Activated CD4-positive, alpha-beta T cell treated with anti-CD3 and anti-CD28 coated beads, Interleukin-2, amount 50 U/mL, for 48 hours (primary cell): ENCODE results near the gene SIPA1L2.
"Not testable (repeated sequence)": the region's sequence is repeated elsewhere in the genome, so short reads cannot be mapped to it uniquely, and the experiment has no call there.

Source experiments
- DNase-seq, 2 experiments: peaks; one replicate each; pipeline ENCODE4 v3.0.0-alpha.2; 2020

The SIPA1L2 gene

GRCh38 chr1:232612836-232613235, 17.1 kb downstream of the SIPA1L2 start:
- not testable (repeated sequence) for DNase-seq

DNA sequence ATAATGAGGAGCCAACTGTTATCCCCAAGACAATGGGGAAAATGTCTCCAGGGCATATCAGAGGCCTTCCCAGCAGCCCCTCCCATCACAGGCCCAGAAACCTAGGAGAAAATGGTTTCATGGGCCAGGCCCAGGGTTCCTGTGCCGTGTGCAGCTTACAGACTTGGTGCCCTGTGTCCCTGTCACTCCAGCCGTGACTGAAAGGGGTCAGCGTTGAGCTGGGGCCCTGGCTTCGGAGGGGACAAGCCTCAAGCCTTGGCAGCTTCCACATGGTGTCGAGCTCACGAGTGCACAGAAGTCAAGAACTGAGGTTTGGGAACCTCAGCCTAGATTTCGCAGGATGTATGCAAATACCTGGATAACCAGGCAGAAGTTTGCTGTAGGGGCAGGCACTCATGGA, 18.1 kb downstream of the SIPA1L2 start:
- no peak for DNase-seq

GRCh38 chr1:232610902-232611745, 18.8 kb downstream of the SIPA1L2 start:
- not testable (repeated sequence) for DNase-seq

GRCh38 chr1:232610192-232610901, 19.6 kb downstream of the SIPA1L2 start:
- no peak for DNase-seq

DNA sequence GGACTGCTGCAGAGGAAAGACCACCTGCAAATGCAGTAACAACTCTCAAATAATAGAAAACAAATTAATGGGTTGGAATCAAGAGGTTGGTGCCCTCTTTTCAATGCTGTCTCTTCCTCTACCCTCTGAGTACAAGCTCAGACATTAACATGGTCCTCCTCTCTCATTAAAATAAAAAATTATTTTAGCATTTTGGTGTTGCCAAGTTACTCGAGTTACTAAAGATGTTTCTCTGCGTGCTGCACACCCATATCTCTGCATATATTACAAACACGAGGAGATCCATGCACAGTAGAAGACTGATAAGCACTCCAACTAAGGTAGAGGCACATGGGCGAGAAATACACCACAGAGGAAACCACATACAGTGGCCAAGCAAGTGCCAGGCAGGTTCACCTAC, 21.5 kb downstream of the SIPA1L2 start:
- DNase-seq, result no peak

DNA sequence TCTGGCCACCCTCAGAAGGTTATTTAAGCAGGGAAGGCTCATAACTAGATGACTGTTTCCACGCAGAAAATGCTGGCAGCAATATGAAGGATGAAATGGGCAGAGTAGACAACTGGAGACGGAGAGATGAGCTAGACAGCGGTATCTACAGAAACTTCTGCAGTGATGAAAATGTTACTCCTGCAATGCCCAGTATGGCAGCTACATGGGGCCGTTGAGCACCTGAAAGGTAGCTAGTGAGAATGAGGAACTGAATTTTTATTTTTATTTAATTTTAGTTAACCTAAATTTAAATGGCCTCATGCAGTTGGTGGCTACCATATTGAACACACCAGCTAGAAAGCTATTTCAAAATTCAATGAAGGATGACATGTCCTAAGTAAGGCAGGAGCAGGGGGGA, 27.3 kb downstream of the SIPA1L2 start:
- no peak for DNase-seq

DNA sequence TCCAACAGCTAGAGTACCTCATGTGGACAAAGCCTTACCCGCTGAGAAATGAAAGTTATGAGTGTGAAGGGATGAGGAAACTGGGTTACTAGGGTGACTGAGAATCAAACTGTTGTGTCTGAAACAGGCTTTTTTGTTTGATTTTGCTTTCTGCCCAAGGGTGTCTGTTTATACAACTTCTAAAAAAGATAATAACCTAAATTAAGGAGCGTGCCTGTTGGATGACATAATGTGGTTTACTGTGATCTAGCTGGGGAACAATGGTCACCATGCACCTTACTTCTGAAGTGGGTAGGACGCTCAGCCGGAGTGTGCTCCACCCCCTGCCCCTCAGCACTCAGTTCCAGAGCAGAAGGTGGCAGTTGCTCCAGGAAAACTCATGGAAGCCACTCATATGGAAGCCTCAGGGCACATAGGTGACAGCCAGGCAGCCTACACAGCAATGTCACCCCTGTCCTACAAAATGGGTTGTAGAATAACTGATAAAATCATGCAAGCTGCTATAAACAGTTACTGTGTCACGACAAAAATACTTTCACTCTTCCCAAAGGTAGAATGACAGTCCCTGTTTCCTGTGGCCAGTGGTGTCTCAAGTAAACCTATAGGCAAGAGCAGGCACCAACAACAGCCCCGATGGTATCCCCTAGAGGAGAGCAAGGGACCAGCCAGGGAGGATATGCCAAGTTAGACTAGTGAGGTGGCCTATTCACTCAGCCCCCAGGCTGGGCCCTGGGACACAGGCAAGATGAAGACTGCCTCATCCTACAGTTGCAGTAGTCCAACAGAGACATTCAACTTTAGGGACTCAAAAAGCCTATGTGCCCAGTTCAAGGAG, 29.3 kb downstream of the SIPA1L2 start:
- no peak for DNase-seq

DNA sequence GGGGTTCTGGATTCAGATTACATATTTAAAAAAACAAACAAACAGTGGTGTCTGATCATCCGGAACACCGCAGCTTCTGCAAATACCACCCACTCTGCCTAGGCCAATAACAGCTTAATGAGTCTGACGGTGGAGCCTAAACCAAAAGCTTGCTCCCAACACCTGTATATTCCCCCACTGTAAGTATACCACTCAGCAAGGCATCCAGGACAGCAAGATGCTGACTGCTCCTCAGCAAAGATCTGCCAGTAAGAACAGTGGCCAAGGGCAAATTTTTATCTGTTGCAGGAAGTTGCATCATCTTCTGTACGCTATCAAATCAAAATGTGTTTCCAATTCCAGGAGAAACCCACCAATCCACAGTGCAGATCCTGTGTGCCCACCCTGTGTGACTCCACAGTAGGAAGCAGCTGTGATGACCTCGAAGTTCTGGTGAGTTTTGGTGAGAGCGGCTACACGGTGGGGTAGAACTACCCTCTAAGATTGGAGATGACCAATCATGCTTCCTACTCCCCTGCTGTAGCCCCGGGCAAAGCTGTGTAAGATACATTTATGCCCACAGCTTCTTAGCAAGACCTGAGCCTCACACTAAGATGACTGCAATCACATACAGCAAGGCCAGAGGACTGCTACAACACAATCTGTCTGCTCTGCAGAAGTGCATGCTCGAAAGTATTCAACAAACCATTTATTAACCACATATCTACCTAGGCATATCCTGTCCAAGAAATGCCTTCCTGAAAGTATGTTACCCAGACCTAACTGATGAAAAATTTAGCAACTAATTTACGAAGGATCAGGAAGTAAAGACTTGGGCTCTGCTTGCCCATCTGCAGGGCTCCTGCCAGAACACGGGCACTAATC, 30.5 kb downstream of the SIPA1L2 start:
- DNase-seq, result no peak

GRCh38 chr1:232598837-232599177, 31.1 kb downstream of the SIPA1L2 start:
- no peak for DNase-seq

- DNase-seq, result no peak
Measured at GRCh38 chr1:232598133-232598532, 31.8 kb downstream of the SIPA1L2 start.

DNA sequence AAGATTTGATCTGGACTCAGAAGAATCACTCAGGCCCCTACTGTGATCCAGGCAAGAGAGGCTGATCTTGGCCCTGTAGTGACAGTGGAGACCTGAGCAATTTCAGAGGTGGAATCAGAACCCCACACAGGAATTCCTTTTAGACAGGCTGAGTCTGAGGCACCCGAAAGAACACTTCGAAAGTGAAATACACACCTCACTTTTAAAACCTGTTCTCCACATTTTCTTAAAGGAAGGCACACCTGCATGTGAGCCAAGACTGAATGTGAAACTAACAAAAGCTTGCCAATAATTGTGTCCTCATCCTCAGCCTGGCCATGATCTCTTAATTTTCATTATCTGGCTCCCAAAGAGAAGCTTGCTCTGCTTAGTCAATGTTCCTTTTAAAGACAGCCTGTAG, 32.2 kb downstream of the SIPA1L2 start:
- no peak for DNase-seq

- DNase-seq, result no peak
Measured at GRCh38 chr1:232596666-232597303, 33.1 kb downstream of the SIPA1L2 start.

- no peak for DNase-seq
Measured at GRCh38 chr1:232594768-232595698, 34.9 kb downstream of the SIPA1L2 start.

DNA sequence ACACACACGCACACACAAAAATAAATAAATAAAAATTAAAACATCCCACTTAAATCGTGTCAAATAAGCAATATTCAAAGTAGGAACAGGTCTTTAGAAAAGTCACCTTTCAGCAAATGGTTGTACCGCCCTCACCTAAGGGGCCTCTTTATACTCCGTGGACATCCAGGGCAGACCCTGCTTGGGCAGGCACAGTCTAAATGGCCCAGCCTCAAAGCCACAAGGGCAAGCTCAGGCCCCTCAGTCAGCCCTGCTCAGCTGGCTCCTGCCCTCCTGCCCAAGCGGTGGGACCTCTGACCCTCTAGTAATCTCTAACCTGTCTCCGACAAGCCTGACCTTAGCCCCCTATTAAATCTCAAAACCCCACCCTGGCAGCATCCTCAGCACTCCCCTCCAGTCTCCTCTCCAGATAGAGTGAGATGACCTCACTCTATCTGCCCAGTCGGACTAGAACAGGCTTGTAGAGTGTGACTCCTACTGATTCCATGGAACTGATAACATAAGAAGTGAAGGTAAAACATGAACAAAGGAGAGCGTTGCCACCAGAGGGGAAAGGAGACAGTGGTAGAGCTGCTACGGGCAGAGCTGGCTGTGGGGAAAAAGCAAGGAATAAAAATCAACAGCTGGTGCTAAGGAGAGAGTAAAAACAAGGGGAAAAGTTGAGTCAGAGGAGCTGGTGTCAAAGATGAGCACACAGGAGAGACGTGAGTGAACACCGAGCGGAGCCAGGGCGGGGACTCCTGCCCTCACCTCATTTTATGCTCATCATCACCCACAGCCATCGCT, 36.0 kb downstream of the SIPA1L2 start:
- DNase-seq, result peak in 1 of 2 experiments; percentile 19

- DNase-seq, result no peak
Measured at GRCh38 chr1:232591344-232591743, 38.6 kb downstream of the SIPA1L2 start.

DNA sequence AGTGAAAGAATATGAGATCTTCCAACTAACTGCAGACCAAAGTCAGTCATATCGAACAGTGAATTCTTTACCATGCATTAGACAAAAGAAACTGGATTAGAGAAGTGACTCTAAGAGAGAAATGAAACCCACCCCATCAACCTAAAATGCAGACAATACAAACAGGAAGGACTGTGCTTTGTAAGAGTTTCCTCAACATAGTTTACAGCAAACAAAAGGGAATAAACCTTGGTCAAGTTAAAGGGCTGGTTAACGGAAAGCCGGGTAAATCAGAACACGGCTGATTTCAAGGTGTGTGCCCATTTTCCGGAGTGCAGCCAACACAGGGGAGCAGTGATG, 39.2 kb downstream of the SIPA1L2 start:
- no peak for DNase-seq

GRCh38 chr1:232589812-232590743, 39.9 kb downstream of the SIPA1L2 start:
- DNase-seq, result no peak

DNA sequence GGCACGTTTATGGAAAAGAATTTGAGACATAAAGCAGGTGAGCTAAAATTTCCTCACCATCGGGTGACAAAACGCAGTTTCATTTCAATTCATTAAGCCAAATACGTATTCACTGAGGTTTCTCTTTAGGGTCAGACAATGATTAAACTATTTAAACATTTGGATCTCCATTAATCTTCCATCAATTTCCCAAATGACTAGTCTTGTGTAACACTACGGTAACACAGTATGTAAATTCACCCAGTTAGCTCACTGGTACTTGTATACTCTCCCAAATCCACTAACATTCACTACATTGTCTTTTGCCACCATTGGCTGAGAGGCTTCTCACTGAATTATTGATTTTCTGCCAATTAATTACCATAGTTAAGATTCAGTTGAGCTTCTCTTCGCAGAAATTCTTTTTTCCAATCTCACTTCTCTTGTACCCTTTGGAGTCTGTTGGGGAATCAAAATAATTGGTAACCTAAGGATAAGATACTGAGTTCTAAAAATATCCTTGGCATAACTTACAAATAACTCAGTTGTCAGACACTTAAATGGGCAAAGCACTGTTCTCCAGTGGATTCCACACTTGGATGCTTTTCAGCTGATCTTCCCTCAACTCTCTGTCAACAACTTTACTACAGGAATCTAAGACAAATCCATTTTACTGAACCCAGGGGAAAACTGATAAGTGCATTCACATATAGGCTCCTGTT, 40.7 kb downstream of the SIPA1L2 start:
- no peak for DNase-seq
